ENCODE data around the gene NPSR1.
"Not testable (repeated sequence)": the region's sequence is repeated elsewhere in the genome, so short reads cannot be mapped to it uniquely, and the experiment has no call there.

Gene NPSR1

GRCh38 chr7:34657632-34658268 lies at the start of gene NPSR1:
Gene NPSR1, plus strand, starts transcription at chr7:34658218. Its CDS starts 195 bp downstream, at chr7:34658413.
- no peak for DNase-seq

GRCh38 chr7:34612661-34613060 lies 45.4 kb upstream of the NPSR1 start:
- no peak for DNase-seq

- no peak for DNase-seq
Measured at GRCh38 chr7:34620425-34620824, 37.6 kb upstream of the NPSR1 start.

GRCh38 chr7:34622182-34622581 lies 35.8 kb upstream of the NPSR1 start:
- DNase-seq, result no peak

GRCh38 chr7:34622771-34623250 lies 35.2 kb upstream of the NPSR1 start:
- no peak for DNase-seq

GRCh38 chr7:34628618-34629017 lies 29.4 kb upstream of the NPSR1 start:
- DNase-seq, result not testable (repeated sequence)

- DNase-seq, result no peak
Measured at GRCh38 chr7:34652809-34653208, 5.2 kb upstream of the NPSR1 start.

GRCh38 chr7:34653787-34654186 lies 4.2 kb upstream of the NPSR1 start:
- DNase-seq, result no peak

- no peak for DNase-seq
Measured at GRCh38 chr7:34655384-34655783, 2.6 kb upstream of the NPSR1 start.

GRCh38 chr7:34656041-34656440 lies 2.0 kb upstream of the NPSR1 start:
- no peak for DNase-seq

GRCh38 chr7:34659472-34660075 lies 1.6 kb downstream of the NPSR1 start:
- DNase-seq, result no peak

- DNase-seq, result no peak
Measured at GRCh38 chr7:34662058-34662708, 4.2 kb downstream of the NPSR1 start.

GRCh38 chr7:34664755-34665154 lies 6.7 kb downstream of the NPSR1 start:
- no peak for DNase-seq

- DNase-seq, result no peak
Measured at GRCh38 chr7:34672430-34672829, 14.4 kb downstream of the NPSR1 start.

GRCh38 chr7:34673066-34673465 lies 15.0 kb downstream of the NPSR1 start:
- no peak for DNase-seq

GRCh38 chr7:34675749-34676374 lies 17.8 kb downstream of the NPSR1 start:
- DNase-seq, result peak in 8 of 56 donors; percentile 0 to 12 (median 3)

GRCh38 chr7:34677491-34677890 lies 19.5 kb downstream of the NPSR1 start:
- no peak for DNase-seq

GRCh38 chr7:34687529-34687928 lies 29.5 kb downstream of the NPSR1 start:
- no peak for DNase-seq

GRCh38 chr7:34696415-34696814 lies 38.4 kb downstream of the NPSR1 start:
- no peak for DNase-seq

GRCh38 chr7:34709771-34710170 lies 51.8 kb downstream of the NPSR1 start:
- DNase-seq, result no peak

- peak in 1 of 56 donors; percentile 2 for DNase-seq
Measured at GRCh38 chr7:34718867-34719266, 60.8 kb downstream of the NPSR1 start.

GRCh38 chr7:34719636-34720035 lies 61.6 kb downstream of the NPSR1 start:
- no peak for DNase-seq
